ENCODE results near the gene CACNB2.

GRCh38 chr10:18436902-18437301 is 296.7 kb downstream of the CACNB2 start:
- TF ChIP-seq MAX (IDR thresholded peaks at IDR 0.05; ENCODE audit: low read depth, low read length) (no peak), POLR2A (IDR thresholded peaks at IDR 0.05; ENCODE audit: low read depth, low read length) (no peak), IKZF1 (conservative IDR thresholded peaks at IDR 0.05) (no peak), ZNF274 (IDR thresholded peaks at IDR 0.05; ENCODE audit: insufficient read depth, insufficient read length) (no peak), FOXM1 (IDR thresholded peaks at IDR 0.05; ENCODE audit: low read depth, low read length) (no peak)
- TF ChIP-seq, protein P1, sequence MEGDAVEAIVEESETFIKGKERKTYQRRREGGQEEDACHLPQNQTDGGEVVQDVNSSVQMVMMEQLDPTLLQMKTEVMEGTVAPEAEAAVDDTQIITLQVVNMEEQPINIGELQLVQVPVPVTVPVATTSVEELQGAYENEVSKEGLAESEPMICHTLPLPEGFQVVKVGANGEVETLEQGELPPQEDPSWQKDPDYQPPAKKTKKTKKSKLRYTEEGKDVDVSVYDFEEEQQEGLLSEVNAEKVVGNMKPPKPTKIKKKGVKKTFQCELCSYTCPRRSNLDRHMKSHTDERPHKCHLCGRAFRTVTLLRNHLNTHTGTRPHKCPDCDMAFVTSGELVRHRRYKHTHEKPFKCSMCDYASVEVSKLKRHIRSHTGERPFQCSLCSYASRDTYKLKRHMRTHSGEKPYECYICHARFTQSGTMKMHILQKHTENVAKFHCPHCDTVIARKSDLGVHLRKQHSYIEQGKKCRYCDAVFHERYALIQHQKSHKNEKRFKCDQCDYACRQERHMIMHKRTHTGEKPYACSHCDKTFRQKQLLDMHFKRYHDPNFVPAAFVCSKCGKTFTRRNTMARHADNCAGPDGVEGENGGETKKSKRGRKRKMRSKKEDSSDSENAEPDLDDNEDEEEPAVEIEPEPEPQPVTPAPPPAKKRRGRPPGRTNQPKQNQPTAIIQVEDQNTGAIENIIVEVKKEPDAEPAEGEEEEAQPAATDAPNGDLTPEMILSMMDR (IDR thresholded peaks at IDR 0.05 in 2 of 3, conservative IDR thresholded peaks at IDR 0.05 in 1 of 3; ENCODE audit: control insufficient read depth in 2 of 3, extremely low read depth in 1 of 3, insufficient read depth in 1 of 3, low read depth in 3 of 3, low read length in 3 of 3), result no peak

Measured in GM12878 (cell line).